SHP77 treated with DMSO at 0.1 percent for 48 hours (cell line): ENCODE measurements around the gene PTPRT.
"Not testable (repeated sequence)": the region's sequence is repeated elsewhere in the genome, so short reads cannot be mapped to it uniquely, and the experiment has no call there.

Source experiments
- DNase-seq: peaks from one replicate; lab custom pipeline; 2025; lab: John Stamatoyannopoulos, UW

The PTPRT gene

GRCh38 chr20:42281801-42282200 is 907.9 kb downstream of the PTPRT start:
- DNase-seq: no peak

GRCh38 chr20:42276718-42277602 is 912.7 kb downstream of the PTPRT start:
- peak; percentile 6 for DNase-seq

- DNase-seq: no peak
Measured at GRCh38 chr20:42274986-42275385, 914.7 kb downstream of the PTPRT start.

- no peak for DNase-seq
Measured at GRCh38 chr20:42272516-42272915, 917.2 kb downstream of the PTPRT start.

GRCh38 chr20:42270539-42270938 is 919.2 kb downstream of the PTPRT start:
- no peak for DNase-seq

GRCh38 chr20:42267793-42268384 is 921.8 kb downstream of the PTPRT start:
- no peak for DNase-seq

- no peak for DNase-seq
Measured at GRCh38 chr20:42261766-42262270, 927.9 kb downstream of the PTPRT start.

- DNase-seq: no peak
Measured at GRCh38 chr20:42260184-42260583, 929.5 kb downstream of the PTPRT start.

- DNase-seq: no peak
Measured at GRCh38 chr20:42259389-42259788, 930.3 kb downstream of the PTPRT start.

GRCh38 chr20:42258564-42259302 is 931.0 kb downstream of the PTPRT start:
- no peak for DNase-seq

GRCh38 chr20:42255821-42256220 is 933.9 kb downstream of the PTPRT start:
- DNase-seq: no peak

- DNase-seq: no peak
Measured at GRCh38 chr20:42254673-42255072, 935.0 kb downstream of the PTPRT start.

- no peak for DNase-seq
Measured at GRCh38 chr20:42252116-42252515, 937.6 kb downstream of the PTPRT start.

- DNase-seq: peak; percentile 25
Measured at GRCh38 chr20:42218621-42219374, 970.9 kb downstream of the PTPRT start.

GRCh38 chr20:42214074-42214473 is 975.6 kb downstream of the PTPRT start:
- DNase-seq: no peak

- DNase-seq: no peak
Measured at GRCh38 chr20:42212391-42212790, 977.3 kb downstream of the PTPRT start.

GRCh38 chr20:42206557-42206956 is 983.1 kb downstream of the PTPRT start:
- DNase-seq: not testable (repeated sequence)

- DNase-seq: no peak
Measured at GRCh38 chr20:42204109-42204660, 985.5 kb downstream of the PTPRT start.

- DNase-seq: no peak
Measured at GRCh38 chr20:42197599-42197998, 992.1 kb downstream of the PTPRT start.

- DNase-seq: no peak
Measured at GRCh38 chr20:42193119-42193518, 996.6 kb downstream of the PTPRT start.

GRCh38 chr20:42192321-42192720 is 997.4 kb downstream of the PTPRT start:
- DNase-seq: no peak
